HepG2 (cell line): ENCODE measurements around the gene CABLES2. TPM values are rescaled to one million over a fixed set of nuclear protein-coding genes. Genes with fewer than 3 reads are reported as not detected.

Experiments
- AGO2 ChIP-seq: fragments of 200-400 bp; formaldehyde crosslinking; optimal IDR thresholded peaks from 2 replicates; pipeline ENCODE3; 2017; ENCODE audit warnings: mild to moderate bottlenecking, low read depth, low read length, moderate library complexity
- IRX3 ChIP-seq: sonication (generic); formaldehyde crosslinking; IDR thresholded peaks from 2 replicates; pipeline ENCODE4 v1.8.1; 2023; ENCODE audit warnings: mild to moderate bottlenecking, low read depth, missing genetic modification reagents, borderline replicate concordance
- KLF15 ChIP-seq: sonication (generic); formaldehyde crosslinking; IDR thresholded peaks from 2 replicates; pipeline ENCODE4 v1.8.1; 2023; ENCODE audit warnings: borderline replicate concordance, mild to moderate bottlenecking, inconsistent platforms, missing genetic modification reagents, mixed read lengths
- MIER3 ChIP-seq: IDR thresholded peaks from 2 replicates; pipeline ENCODE4 v1.6.1; 2016; ENCODE audit warnings: missing compliant biosample characterization, borderline replicate concordance
- TEF ChIP-seq: sonication (generic); formaldehyde crosslinking; IDR thresholded peaks from 2 replicates; pipeline ENCODE4 v1.5.0; 2020; ENCODE audit warnings: missing genetic modification reagents
- ZBTB10 ChIP-seq: sonication (generic); formaldehyde crosslinking; IDR thresholded peaks from 2 replicates; pipeline ENCODE4 v1.4.0; 2020; ENCODE audit warnings: missing genetic modification reagents, borderline replicate concordance
- ZNF768 ChIP-seq: sonication (generic); formaldehyde crosslinking; IDR thresholded peaks from 2 replicates; pipeline ENCODE4 v1.4.0; 2020; ENCODE audit warnings: missing genetic modification reagents
- polyA plus RNA-seq, 8 experiments: library from polyadenylated mRNA; depleted of rRNA in 3 of 8; stranded (reverse) in 7 of 8; unstranded in 1 of 8; fragments of >200 nt; fragmentation: Illumina TruSeq in 4 of 8; extraction: Trizol in 4 of 8; gene quantifications; 2 replicates each; pipeline versions ENCODE4 v1.2.1 to v1.2.3, GENCODE V29; 2011 to 2016; ENCODE audit warnings: low read depth in 4 of 8, missing spikeins in 1 of 8, mixed read lengths in 1 of 8; ENCODE audit not compliant: insufficient read depth in 1 of 8
- total RNA-seq, 5 experiments: library from RNA; depleted of rRNA; stranded (reverse); fragments of >200 nt; fragmentation: Illumina TruSeq; extraction: Trizol; gene quantifications; 2 replicates each; pipeline ENCODE4 v1.2.3, GENCODE V29; 2016; ENCODE audit warnings: low read depth in 1 of 5
- TF ChIP-seq, protein P1 (sequence below): sonication (generic); formaldehyde crosslinking; IDR thresholded peaks from 2 replicates; pipeline ENCODE4 v1.5.0; 2020; ENCODE audit warnings: mild to moderate bottlenecking, missing genetic modification reagents
- TF ChIP-seq, protein P2 (sequence below): IDR thresholded peaks from 2 replicates; pipeline ENCODE4 v1.6.1; 2016

Gene CABLES2
- total and polyA plus RNA-seq, 2 of the 13 experiments (the other 11 are each of a cell fraction or from before 2014, with no cell fraction given) = 5.2 to 9.7 TPM

- TF ChIP-seq TEF (CRISPR knock-in tag) = no peak
- 0 out of 2 replicates have a peak, but pooled peaks have one; percentile 42 for TF ChIP-seq ZBTB10 (CRISPR knock-in tag)
- TF ChIP-seq KLF15 (CRISPR knock-in tag) = peak; percentile 9; the same call in 1 of the 2 replicates
- peak; percentile 89 for TF ChIP-seq AGO2
- TF ChIP-seq, protein P1, sequence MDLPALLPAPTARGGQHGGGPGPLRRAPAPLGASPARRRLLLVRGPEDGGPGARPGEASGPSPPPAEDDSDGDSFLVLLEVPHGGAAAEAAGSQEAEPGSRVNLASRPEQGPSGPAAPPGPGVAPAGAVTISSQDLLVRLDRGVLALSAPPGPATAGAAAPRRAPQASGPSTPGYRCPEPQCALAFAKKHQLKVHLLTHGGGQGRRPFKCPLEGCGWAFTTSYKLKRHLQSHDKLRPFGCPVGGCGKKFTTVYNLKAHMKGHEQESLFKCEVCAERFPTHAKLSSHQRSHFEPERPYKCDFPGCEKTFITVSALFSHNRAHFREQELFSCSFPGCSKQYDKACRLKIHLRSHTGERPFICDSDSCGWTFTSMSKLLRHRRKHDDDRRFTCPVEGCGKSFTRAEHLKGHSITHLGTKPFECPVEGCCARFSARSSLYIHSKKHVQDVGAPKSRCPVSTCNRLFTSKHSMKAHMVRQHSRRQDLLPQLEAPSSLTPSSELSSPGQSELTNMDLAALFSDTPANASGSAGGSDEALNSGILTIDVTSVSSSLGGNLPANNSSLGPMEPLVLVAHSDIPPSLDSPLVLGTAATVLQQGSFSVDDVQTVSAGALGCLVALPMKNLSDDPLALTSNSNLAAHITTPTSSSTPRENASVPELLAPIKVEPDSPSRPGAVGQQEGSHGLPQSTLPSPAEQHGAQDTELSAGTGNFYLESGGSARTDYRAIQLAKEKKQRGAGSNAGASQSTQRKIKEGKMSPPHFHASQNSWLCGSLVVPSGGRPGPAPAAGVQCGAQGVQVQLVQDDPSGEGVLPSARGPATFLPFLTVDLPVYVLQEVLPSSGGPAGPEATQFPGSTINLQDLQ = 0 out of 2 replicates have a peak, but pooled peaks have one; percentile 1
- peak; percentile 31; the same call in 1 of the 2 replicates for TF ChIP-seq ZNF768 (CRISPR knock-in tag)
- peak; percentile 54; the same call in 1 of the 2 replicates for TF ChIP-seq IRX3 (CRISPR knock-in tag)
- TF ChIP-seq, protein P2, sequence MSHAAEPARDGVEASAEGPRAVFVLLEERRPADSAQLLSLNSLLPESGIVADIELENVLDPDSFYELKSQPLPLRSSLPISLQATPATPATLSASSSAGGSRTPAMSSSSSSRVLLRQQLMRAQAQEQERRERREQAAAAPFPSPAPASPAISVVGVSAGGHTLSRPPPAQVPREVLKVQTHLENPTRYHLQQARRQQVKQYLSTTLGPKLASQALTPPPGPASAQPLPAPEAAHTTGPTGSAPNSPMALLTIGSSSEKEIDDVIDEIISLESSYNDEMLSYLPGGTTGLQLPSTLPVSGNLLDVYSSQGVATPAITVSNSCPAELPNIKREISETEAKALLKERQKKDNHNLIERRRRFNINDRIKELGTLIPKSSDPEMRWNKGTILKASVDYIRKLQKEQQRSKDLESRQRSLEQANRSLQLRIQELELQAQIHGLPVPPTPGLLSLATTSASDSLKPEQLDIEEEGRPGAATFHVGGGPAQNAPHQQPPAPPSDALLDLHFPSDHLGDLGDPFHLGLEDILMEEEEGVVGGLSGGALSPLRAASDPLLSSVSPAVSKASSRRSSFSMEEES (CRISPR knock-in tag) = no peak
- no peak for TF ChIP-seq MIER3 (CRISPR knock-in tag)
- TF ChIP-seq, all 625 proteins: peak for 11
Observed at GRCh38 chr20:62371588-62372041, 35.5 kb downstream of the CABLES2 start (continued).
